Activated T-cell treated with anti-CD3 and anti-CD28 coated beads, Interleukin-2, amount 50 U/mL, for 48 hours (primary cell): Measurements from ENCODE around the gene FLAD1.

Experiments used
- DNase-seq, 2 experiments: peaks; one replicate each; pipeline ENCODE4 v3.0.0-alpha.2; 2020

Gene FLAD1

DNA sequence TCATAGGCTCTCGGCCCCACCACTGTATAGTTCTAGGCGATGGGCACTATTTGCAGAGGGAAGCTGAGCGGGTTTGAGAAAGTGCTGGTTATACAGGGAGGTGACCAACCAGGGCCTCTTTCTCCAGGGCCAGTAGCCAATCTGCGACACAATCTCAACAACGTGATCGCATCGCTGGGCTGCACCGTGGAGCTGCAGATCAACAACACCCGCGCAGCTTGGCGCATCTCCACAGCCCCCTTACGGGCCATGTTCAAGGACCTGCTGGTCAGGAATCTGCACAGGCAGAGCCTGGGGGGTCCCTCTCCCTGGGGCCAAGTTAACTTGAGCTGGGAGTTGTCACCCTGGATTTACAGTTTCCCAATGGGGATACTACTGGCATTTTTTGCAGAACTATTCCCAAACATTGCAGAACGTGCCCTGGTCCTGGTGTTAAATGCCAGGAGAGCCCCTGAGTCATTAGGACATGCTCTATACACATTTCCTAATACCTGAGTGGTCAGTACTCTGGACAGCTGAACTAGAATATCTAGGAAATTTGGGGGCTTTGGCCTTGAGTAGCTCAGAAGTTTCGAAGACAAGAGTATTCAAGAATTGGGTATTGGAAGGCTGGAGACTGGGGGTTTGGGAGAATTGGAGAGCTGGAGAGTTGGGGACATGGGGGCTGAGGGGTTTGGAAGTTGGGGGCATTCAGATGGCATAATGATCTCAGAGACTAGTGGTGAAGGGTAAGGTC lies 57.4 kb downstream of the FLAD1 start:
- DNase-seq, result no peak
